ENCODE results near the gene RGPD8. TPM values are rescaled to one million over a fixed set of nuclear protein-coding genes. Genes with fewer than 3 reads are reported as not detected.

The RGPD8 gene
- total RNA-seq, 1 experiment from 2014 or later: 8.1 TPM

- Histone ChIP-seq H2BK5ac (ENCODE audit: insufficient read length, low read length) (no peak overlapping the region), H2BK15ac (ENCODE audit: low read depth, low read length) (no peak overlapping the region), H4K8ac (replicated peaks; ENCODE audit: insufficient read length, low read depth, low read length) (no peak overlapping the region), H3K4me2 (ENCODE audit: insufficient read depth, insufficient read length, low read length) (no peak overlapping the region), H3K4ac (ENCODE audit: low read depth, low read length) (no peak overlapping the region), H3K9ac (ENCODE audit: extremely low read depth, insufficient read length, low read length) (no peak overlapping the region), H3K79me1 (ENCODE audit: insufficient read depth, low read depth, low read length, poor library complexity, severe bottlenecking) (no peaks in the 10 kb centered on the region), H3K9me3 (ENCODE audit: control insufficient read depth, low read depth, low read length) (no peaks in the 10 kb centered on the region), H2BK12ac (ENCODE audit: insufficient read length, low read depth, low read length) (no peak overlapping the region), H3K27me3 (ENCODE audit: insufficient read depth, low read length) (no peaks in the 10 kb centered on the region), H3K56ac (ENCODE audit: insufficient read length, low read depth, low read length) (no peak overlapping the region), H3K4me1 (ENCODE audit: insufficient read depth, low read length) (no peaks in the 10 kb centered on the region), H3T11ph (ENCODE audit: low read length) (no peak overlapping the region), H3K23ac (ENCODE audit: insufficient read length, low read depth, low read length) (no peak overlapping the region), H3K18ac (ENCODE audit: insufficient read length, low read depth, low read length) (no peak overlapping the region), H2BK20ac (ENCODE audit: low read depth, low read length, poor library complexity, severe bottlenecking) (no peak overlapping the region), H4K20me1 (ENCODE audit: control insufficient read depth, insufficient read depth, insufficient read length) (no peaks in the 10 kb centered on the region), H4K91ac (ENCODE audit: insufficient read length, low read depth, low read length) (no peak overlapping the region), H3K23me2 (ENCODE audit: insufficient read length, low read depth, low read length, poor library complexity, severe bottlenecking) (no peaks in the 10 kb centered on the region), H3K14ac (ENCODE audit: insufficient read depth, low read length) (no peak overlapping the region), H3K79me2 (ENCODE audit: insufficient read depth, low read length) (no peaks in the 10 kb centered on the region), H2AFZ (ENCODE audit: low read length) (no peak overlapping the region), H2BK120ac (ENCODE audit: low read depth, low read length, poor library complexity, severe bottlenecking) (no peak overlapping the region), H4K5ac (ENCODE audit: insufficient read length, low read depth, low read length) (no peak overlapping the region), H2AK5ac (ENCODE audit: insufficient read length, low read length) (no peak overlapping the region), H3K27ac (ENCODE audit: insufficient read length, low read depth, low read length) (no peak overlapping the region)
- Mint-ChIP-seq H3K9me3 (no peaks in the 10 kb centered on the region; a peak in 1 of 5 replicates), H3K27ac (no peak overlapping the region), H3K4me1 (no peaks in the 10 kb centered on the region), H3K36me3 (ENCODE audit: insufficient read depth in 1 of 3, low read depth in 3 of 3) (no peaks in the 10 kb centered on the region), H3K4me3 (no peak overlapping the region), H3K27me3 (ENCODE audit: low read depth) (peaks cover 5% of the 10 kb centered on the region; the same call in 1 of the 2 replicates)
- WGBS (ENCODE audit: extremely low coverage, insufficient read length, low lambda C conversion rate): no CpG with 5 or more reads among the region's 3 CpGs
- no peak for DNase-seq
- TF ChIP-seq, protein P1, sequence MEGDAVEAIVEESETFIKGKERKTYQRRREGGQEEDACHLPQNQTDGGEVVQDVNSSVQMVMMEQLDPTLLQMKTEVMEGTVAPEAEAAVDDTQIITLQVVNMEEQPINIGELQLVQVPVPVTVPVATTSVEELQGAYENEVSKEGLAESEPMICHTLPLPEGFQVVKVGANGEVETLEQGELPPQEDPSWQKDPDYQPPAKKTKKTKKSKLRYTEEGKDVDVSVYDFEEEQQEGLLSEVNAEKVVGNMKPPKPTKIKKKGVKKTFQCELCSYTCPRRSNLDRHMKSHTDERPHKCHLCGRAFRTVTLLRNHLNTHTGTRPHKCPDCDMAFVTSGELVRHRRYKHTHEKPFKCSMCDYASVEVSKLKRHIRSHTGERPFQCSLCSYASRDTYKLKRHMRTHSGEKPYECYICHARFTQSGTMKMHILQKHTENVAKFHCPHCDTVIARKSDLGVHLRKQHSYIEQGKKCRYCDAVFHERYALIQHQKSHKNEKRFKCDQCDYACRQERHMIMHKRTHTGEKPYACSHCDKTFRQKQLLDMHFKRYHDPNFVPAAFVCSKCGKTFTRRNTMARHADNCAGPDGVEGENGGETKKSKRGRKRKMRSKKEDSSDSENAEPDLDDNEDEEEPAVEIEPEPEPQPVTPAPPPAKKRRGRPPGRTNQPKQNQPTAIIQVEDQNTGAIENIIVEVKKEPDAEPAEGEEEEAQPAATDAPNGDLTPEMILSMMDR (conservative IDR thresholded peaks at IDR 0.05): peak; percentile 55
These were observed 31.9 kb upstream of the RGPD8 start for GRCh38 chr2:112465382-112465781.

Data from H9 (cell line).